Measurements from ENCODE around the gene LARP6. TPM values are rescaled to one million over a fixed set of nuclear protein-coding genes. Genes with fewer than 3 reads are reported as not detected.

The LARP6 gene
- total RNA-seq, 1 experiment from 2014 or later, result 66.3 TPM

DNA sequence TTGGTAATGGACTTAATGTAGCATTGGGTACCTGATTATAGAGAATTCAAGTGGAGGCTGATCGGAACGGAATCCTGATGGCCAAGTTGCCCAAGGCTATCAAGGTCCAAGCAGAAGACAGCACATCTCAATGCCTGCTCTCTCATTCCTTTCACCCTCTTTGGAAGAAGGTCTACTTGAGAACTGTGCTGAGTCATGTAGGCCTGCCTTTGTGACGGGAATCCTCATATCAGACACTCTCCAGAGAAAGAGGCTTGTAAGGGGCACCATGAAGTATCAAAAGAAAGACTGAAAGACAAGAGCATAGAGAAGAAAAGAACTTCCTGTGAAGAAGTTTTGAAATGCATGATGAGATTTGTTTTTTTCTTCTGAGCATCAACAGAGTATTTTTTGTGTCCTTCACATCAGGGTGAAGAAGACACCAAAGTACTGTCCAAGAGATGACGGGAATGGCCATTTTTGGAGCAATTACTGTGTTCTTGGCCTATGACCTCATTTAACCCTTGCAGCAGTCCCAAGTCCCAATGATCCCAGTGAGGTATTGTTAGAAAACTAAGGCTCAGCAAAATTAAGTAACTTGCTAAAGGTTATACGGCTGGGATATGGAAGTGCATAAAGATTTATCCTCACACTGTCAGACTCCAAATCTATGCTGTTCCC is 13.2 kb upstream of the LARP6 start:
- Histone ChIP-seq H3K36me3 (ENCODE audit: control insufficient read depth, insufficient read depth, low read length) (no peaks in the 10 kb centered on the region), H3K4me1 (ENCODE audit: control insufficient read depth, insufficient read depth, low read length) (0 out of 2 replicates have a peak, but pooled peaks cover 13% of the 10 kb centered on the region), H3K9me3 (ENCODE audit: control insufficient read depth, insufficient read depth, low read depth, low read length) (no peaks in the 10 kb centered on the region), H3K4me3 (ENCODE audit: low read depth in 2 of 2, low read length in 2 of 2) (no peak overlapping the region), H3K27me3 (ENCODE audit: control insufficient read depth, insufficient read depth, low read length) (no peaks in the 10 kb centered on the region), H3K27ac (ENCODE audit: low read length) (no peak overlapping the region)
- intact Hi-C loops (cut with micrococcal nuclease; ENCODE audit: unreplicated experiment), result no loop called here
- ChIA-PET CTCF (no interaction called here), POLR2A (no interaction called here)
- ATAC-seq, result no peak
- TF ChIP-seq TCF7L2 (IDR thresholded peaks at IDR 0.05; ENCODE audit: low read depth, low read length) (no peak), SIN3A (IDR thresholded peaks at IDR 0.05; ENCODE audit: borderline replicate concordance, insufficient read depth, low read depth, low read length) (no peak), POLR2AphosphoS5 (IDR thresholded peaks at IDR 0.05; ENCODE audit: low read depth, low read length) (no peak)
- TF ChIP-seq, protein P1, sequence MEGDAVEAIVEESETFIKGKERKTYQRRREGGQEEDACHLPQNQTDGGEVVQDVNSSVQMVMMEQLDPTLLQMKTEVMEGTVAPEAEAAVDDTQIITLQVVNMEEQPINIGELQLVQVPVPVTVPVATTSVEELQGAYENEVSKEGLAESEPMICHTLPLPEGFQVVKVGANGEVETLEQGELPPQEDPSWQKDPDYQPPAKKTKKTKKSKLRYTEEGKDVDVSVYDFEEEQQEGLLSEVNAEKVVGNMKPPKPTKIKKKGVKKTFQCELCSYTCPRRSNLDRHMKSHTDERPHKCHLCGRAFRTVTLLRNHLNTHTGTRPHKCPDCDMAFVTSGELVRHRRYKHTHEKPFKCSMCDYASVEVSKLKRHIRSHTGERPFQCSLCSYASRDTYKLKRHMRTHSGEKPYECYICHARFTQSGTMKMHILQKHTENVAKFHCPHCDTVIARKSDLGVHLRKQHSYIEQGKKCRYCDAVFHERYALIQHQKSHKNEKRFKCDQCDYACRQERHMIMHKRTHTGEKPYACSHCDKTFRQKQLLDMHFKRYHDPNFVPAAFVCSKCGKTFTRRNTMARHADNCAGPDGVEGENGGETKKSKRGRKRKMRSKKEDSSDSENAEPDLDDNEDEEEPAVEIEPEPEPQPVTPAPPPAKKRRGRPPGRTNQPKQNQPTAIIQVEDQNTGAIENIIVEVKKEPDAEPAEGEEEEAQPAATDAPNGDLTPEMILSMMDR (IDR thresholded peaks at IDR 0.05), result no peak
- no peak for DNase-seq (ENCODE audit: low read depth, low spot score)
- BruUV-seq (replicated peaks), result no TSS peak
- in situ Hi-C loops (cut with HindIII; ENCODE audit: low pct_unique_long_range_greater_than_20kb, low sequenced_read_pairs), result no loop called here

DNA sequence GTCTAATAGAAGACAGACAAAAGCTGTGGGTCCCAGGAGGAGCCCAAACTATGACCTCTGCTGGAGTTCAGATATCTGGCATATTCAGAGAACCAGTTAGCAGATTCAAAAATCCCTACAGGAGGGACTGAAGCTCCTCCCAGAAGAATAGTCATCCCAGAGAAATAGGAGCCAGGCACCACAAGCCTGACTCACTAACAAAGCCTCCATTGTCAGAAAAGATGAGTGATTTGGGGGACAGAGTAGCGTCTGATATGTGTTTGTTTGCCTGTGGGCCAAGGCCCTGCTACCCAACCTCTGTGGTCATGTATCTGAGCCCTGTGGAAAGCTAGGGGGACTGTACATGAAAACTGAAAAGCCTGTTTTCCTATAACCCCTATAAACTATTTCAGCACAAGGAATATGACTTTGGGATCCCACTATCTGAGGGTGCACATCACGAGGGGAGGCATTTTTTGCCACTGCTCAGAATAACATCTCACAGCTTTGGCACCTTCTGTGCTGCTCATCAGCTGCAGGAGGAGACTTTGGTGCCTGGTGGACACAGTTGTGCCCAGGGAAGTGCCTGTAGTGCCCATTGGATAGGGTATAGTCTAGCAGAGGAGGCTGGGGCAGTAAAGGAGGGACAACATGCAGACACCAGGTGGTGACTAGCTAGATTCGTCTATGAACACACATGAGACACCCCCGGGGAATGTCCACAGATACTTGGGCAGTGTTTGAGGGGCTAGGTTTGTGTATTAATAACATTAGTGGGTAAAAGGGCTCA is 9.7 kb upstream of the LARP6 start:
- POLR2A ChIA-PET, result no interaction called here
- Histone ChIP-seq H3K9me3 (ENCODE audit: control insufficient read depth, insufficient read depth, low read depth, low read length) (no peaks in the 10 kb centered on the region), H3K36me3 (ENCODE audit: control insufficient read depth, insufficient read depth, low read length) (no peaks in the 10 kb centered on the region), H3K4me3 (ENCODE audit: low read depth in 2 of 2, low read length in 2 of 2) (no peak overlapping the region), H3K27me3 (ENCODE audit: control insufficient read depth, insufficient read depth, low read length) (no peaks in the 10 kb centered on the region), H3K27ac (ENCODE audit: low read length) (peak overlapping the region; percentile 46), H3K4me1 (ENCODE audit: control insufficient read depth, insufficient read depth, low read length) (0 out of 2 replicates have a peak, but pooled peaks cover 5% of the 10 kb centered on the region)
- in situ Hi-C loops (cut with HindIII; ENCODE audit: low pct_unique_long_range_greater_than_20kb, low sequenced_read_pairs) (no loop called here), intact Hi-C loops (cut with micrococcal nuclease; ENCODE audit: unreplicated experiment) (no loop called here)
- CTCF ChIA-PET, result interaction anchor here (1.6 kb wide), 1 partner anchor 11 kb away, joined by 5 read pairs; no protein-coding TSS in a partner anchor
- no TSS peak for BruUV-seq (replicated peaks)
- ATAC-seq (peak; percentile 91), DNase-seq (ENCODE audit: low read depth, low spot score) (no peak)
- TF ChIP-seq TCF7L2 (IDR thresholded peaks at IDR 0.05; ENCODE audit: low read depth, low read length), result no peak
- TF ChIP-seq, protein P2, sequence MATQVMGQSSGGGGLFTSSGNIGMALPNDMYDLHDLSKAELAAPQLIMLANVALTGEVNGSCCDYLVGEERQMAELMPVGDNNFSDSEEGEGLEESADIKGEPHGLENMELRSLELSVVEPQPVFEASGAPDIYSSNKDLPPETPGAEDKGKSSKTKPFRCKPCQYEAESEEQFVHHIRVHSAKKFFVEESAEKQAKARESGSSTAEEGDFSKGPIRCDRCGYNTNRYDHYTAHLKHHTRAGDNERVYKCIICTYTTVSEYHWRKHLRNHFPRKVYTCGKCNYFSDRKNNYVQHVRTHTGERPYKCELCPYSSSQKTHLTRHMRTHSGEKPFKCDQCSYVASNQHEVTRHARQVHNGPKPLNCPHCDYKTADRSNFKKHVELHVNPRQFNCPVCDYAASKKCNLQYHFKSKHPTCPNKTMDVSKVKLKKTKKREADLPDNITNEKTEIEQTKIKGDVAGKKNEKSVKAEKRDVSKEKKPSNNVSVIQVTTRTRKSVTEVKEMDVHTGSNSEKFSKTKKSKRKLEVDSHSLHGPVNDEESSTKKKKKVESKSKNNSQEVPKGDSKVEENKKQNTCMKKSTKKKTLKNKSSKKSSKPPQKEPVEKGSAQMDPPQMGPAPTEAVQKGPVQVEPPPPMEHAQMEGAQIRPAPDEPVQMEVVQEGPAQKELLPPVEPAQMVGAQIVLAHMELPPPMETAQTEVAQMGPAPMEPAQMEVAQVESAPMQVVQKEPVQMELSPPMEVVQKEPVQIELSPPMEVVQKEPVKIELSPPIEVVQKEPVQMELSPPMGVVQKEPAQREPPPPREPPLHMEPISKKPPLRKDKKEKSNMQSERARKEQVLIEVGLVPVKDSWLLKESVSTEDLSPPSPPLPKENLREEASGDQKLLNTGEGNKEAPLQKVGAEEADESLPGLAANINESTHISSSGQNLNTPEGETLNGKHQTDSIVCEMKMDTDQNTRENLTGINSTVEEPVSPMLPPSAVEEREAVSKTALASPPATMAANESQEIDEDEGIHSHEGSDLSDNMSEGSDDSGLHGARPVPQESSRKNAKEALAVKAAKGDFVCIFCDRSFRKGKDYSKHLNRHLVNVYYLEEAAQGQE (IDR thresholded peaks at IDR 0.05; ENCODE audit: insufficient read depth in 1 of 2, low read depth in 2 of 2, low read length in 1 of 2), result no peak
- no peak for TF ChIP-seq SIN3A (IDR thresholded peaks at IDR 0.05; ENCODE audit: borderline replicate concordance, insufficient read depth, low read depth, low read length)
- TF ChIP-seq, protein P1 (IDR thresholded peaks at IDR 0.05), result no peak
- no peak for TF ChIP-seq POLR2AphosphoS5 (IDR thresholded peaks at IDR 0.05; ENCODE audit: low read depth, low read length)
